DMS 273 (cell line): ENCODE measurements around the gene LRCH4.

ENCODE experiments used
- DNase-seq: peaks from one replicate; lab custom pipeline; 2025; ENCODE audit not compliant: unreplicated experiment; lab: John Stamatoyannopoulos, UW

LRCH4 gene

DNA sequence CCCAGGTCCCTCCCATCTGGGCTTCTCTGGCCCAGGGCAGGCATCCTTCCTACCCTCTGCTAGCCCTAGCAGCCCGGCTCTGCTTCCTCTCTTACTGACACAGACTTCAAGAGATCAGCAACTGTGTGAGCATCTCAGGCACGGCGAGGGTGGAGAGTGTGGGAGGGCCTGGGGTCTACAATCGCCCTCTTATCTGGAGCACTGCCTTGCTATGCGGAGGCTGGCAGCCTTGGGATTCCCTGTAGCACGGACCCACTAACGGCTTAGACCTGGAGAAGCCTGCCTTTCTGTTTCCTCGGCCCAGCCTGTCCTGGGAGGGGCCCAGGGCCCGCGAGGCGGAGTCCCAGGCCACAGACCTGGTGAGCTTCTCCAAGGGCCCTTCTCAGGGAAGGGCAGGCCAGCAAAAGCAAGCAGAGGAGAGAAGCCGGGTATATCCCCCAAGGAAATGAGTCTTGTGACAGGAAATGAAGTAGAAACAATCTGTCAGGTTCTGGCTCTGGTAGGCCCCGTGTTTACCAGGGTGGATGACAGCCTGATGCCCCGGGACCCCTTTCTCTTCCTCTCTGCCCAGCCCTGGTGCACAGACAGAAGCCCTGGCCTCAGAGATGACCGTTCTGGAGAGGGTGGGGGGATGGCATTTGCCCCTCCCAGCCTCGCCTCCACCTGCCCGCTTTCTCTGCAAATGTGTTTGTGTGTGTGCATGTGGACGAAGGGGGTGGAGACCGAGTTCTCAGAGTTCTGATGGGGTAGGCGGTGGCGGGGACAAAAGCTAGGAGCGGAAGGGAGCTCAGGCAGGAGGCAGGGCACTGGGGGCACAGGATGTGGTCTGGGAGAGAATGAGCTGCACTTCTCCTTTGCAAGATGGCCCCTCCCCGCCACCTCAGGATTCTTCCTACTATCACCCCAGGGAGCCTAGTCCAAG lies 2.5 kb downstream of the LRCH4 start:
- DNase-seq = no peak

GRCh38 chr7:100582650-100583049 lies 3.3 kb downstream of the LRCH4 start:
- DNase-seq = no peak

GRCh38 chr7:100582041-100582579 lies 3.8 kb downstream of the LRCH4 start:
- DNase-seq = no peak

GRCh38 chr7:100580466-100581283 lies 5.3 kb downstream of the LRCH4 start:
- DNase-seq = no peak

GRCh38 chr7:100578246-100579183 lies 7.4 kb downstream of the LRCH4 start:
- no peak for DNase-seq

DNA sequence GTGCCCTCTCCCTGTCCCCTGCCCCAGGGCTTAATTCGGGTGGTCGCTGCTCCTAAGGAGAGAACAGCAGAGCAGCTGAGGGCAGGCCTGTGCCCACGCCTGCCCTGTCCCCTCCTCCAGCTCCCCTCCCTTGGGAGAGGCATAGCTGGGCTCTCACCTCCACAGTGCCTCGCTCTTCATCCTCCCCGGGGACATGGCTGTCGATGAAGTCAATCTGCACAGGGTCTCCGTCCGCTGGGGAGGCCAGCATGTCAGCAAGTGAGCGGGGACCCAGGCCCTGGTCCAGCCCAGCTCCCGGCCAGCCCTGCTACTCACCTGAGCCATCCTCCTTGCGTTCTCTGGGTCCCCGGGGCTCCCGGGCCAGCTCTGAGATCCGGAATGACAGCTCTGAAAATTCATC lies 8.4 kb downstream of the LRCH4 start:
- DNase-seq = no peak

- no peak for DNase-seq
These were observed 8.8 kb downstream of the LRCH4 start for GRCh38 chr7:100577103-100577502.

DNA sequence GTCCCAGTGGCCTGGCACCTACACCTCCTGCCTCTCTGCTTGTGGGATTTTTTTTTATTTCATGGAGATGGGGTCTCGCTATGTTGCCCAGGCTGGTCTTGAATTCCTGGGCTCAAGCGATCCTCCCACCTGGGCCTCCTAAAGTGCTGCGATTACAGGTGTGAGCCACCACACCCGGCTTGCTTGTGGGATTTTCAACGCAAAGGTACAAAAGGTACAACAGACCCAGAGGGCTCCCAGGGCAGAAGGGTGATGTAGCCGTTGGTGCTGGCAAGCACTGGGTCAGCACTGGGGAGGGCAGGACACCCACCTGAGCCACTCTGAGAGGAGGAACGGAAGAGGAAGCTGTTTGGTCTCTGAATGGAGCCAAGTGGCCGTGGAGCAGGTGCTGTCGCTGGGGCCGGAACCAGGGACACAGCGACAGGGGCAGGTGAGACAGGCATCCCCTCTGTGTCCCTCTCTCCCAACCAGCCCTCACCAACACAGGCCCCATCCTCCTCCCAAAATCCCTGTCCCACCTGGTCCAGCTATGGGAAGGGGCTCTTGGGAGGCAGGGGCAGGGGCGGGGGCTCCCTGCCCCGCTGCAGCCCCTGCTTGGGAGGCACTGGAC lies 9.4 kb downstream of the LRCH4 start:
- DNase-seq = no peak

GRCh38 chr7:100575746-100576383 lies 10.1 kb downstream of the LRCH4 start:
- no peak for DNase-seq

GRCh38 chr7:100575206-100575631 lies 10.7 kb downstream of the LRCH4 start:
- no peak for DNase-seq

- DNase-seq = no peak
These were observed 11.3 kb downstream of the LRCH4 start for GRCh38 chr7:100574362-100575205.

DNA sequence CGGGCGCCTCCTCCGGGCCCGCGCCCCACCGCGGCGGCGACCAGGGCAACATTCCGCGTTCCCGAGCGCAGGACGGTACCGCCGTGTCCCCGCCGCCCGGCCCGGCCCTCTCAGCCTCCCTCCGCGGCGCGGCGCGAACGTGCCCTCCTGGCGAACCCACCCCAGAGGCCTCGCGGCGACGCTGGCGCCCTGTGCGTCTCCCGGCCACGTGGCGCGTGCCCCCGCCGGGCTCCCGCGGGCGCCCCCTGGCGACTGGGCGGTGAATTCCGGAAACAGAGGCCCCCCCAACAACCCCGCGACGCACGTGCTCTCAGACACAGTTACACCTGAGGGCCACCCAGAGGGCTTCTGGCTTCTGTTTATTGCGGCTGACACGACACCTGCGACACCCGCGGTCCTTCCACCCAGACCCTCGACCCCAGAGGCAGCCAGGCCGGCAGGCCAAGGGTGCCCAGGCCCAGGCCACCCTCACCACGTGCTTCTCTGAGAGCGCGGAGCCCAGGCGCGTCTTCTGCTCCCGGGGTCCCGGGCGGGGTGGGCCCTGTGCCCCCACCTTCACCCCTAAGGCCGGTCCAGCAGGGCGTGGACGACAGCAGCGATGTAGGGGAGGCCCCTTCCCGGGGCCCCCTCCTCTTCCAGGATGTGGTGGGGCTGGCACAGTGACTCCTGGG lies 12.1 kb downstream of the LRCH4 start, which contains the start of gene SAP25:
Gene SAP25, minus strand, starts transcription at position 210 of the 671 bp plus-strand sequence. Its CDS starts 158 bp downstream, at position 52.
- DNase-seq = no peak

DNA sequence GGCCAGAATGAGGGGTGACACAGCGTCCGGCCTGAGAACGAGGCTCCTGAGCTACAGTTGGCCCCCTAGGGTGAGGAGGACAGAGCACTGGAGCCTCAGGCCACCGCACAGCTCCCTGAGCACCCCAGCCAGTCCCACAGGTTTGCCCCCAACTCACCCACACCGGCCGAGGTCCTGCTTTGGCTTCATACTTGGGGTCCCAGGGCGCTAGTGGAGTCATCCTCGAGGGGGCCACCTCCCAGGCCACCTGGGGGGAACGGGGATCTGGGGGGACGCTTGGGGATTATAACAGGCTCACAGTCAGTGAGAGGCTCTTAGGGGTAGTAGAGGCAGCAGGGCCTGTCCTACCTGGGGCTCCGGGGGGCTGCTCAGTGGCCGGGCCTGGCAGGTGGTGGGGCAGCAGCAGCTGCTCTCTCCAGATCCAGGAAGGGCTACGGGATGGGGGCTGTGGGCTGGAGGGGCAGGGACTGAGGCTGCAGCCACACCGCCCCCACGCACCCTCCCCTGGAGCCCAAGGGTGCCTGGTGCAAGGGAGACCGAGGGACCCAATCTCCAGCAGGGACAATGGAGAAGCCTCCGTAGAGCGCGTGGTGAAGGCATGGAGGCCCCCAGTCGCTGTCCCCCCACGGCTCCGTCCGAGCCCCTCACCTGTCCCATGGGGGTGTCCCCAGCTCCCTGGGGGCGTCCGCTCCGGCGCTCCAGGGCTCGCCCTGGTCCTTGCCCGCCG lies 12.8 kb downstream of the LRCH4 start:
- no peak for DNase-seq

GRCh38 chr7:100572281-100572948 lies 13.5 kb downstream of the LRCH4 start:
- DNase-seq = no peak

DNA sequence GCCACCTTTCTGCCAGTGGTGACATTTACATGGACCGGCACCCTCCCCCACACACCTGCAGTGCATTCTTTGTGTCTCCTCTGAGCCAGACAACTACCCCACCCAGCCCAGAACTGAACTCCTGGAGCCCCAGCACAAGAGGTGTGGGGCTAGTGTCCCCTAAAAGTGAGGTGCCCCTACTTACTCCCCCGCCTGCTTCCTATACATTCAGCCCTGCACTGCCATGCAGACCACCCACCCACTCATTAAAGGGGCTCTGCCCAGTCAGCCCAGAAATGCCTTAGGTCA lies 14.2 kb downstream of the LRCH4 start:
- no peak for DNase-seq

GRCh38 chr7:100570954-100571828 lies 14.7 kb downstream of the LRCH4 start:
- peak; percentile 63 for DNase-seq
